Fibroblast of lung (primary cell): ENCODE data around the gene ALDOA.

Experiments used
- EZH2 ChIP-seq: IDR thresholded peaks from 2 replicates; pipeline ENCODE4 v1.5.1; 2012; ENCODE audit warnings: low read length, control low read depth, mild to moderate bottlenecking; ENCODE audit errors: missing control alignments
- TF ChIP-seq, protein P1 (sequence below), 2 donors: IDR thresholded peaks in 1 of 2; conservative IDR thresholded peaks in 1 of 2; 1 replicate in 1 of 2; 2 replicates in 1 of 2; pipeline ENCODE4 v1.5.1; 2011 to 2012; ENCODE audit warnings: low read length in 2 of 2, control low read depth in 1 of 2, inconsistent platforms in 1 of 2, low read depth in 1 of 2, mild to moderate bottlenecking in 1 of 2

DNA sequence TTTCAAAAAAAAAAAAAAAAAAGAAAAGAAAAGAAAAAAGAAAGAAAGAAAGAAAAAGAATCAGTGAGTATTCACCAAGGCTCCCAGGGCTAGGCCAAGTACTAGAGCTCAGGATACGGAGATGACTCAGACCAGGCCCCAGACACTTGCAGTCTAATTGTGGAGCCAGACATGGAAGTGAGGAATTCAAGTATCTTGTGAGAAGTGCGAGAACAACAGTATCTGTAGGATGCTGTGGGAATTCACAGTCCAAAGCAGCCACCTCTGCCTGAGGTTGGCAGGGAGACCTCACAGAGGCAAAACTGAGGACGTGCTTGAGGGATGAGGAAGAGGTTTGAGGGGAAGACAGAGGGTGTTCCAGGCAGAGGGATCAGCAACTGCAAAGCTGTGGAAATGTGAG, 14.0 kb upstream of the ALDOA start:
- TF ChIP-seq, protein P1, sequence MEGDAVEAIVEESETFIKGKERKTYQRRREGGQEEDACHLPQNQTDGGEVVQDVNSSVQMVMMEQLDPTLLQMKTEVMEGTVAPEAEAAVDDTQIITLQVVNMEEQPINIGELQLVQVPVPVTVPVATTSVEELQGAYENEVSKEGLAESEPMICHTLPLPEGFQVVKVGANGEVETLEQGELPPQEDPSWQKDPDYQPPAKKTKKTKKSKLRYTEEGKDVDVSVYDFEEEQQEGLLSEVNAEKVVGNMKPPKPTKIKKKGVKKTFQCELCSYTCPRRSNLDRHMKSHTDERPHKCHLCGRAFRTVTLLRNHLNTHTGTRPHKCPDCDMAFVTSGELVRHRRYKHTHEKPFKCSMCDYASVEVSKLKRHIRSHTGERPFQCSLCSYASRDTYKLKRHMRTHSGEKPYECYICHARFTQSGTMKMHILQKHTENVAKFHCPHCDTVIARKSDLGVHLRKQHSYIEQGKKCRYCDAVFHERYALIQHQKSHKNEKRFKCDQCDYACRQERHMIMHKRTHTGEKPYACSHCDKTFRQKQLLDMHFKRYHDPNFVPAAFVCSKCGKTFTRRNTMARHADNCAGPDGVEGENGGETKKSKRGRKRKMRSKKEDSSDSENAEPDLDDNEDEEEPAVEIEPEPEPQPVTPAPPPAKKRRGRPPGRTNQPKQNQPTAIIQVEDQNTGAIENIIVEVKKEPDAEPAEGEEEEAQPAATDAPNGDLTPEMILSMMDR (conservative IDR thresholded peaks at IDR 0.05 in 1 of 2, IDR thresholded peaks at IDR 0.05 in 1 of 2; ENCODE audit: low read depth in 1 of 2, low read length in 2 of 2) = no peak
- TF ChIP-seq EZH2 = no peak
